ENCODE measurements around the gene JUND.

Gene JUND

GRCh38 chr19:18266771-18267686 is 14.4 kb downstream of the JUND start:
- no peak for DNase-seq

GRCh38 chr19:18265582-18265981 is 15.8 kb downstream of the JUND start:
- DNase-seq = no peak

GRCh38 chr19:18264971-18265540 is 16.4 kb downstream of the JUND start:
- no peak for DNase-seq

DNA sequence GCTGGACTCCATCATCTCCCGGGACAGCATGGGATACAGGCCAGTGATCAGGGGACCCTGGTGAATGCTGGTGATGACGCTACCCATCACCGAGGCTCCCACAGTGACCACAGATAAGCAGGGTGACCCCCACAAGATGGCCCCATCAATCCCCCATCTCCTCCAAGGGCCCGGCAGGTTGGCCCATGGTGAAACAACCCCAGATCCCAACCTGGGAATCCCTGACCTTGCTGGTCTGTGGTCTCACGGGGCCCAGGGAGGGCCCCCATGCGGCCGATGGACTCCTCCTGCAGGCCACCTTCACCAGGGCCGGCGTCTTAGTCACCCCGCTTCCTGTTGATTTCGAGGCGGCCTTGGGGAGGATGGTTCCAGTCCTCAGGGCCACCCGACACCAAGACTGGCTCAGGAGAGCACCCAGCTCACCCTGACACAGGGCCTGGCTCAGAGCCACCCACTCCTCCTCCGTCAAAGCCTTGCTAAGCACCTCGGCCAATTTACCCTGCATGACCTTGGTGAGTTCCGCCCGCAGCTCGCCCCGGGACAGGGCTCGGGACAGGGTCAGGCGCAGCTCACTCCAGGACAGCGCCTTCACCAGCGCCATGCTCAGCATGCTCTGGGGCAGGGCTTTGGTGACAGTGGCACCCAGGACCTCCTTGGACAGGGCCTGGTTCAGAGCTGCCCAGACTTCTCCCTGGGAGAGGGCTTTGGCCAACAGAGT is 17.1 kb downstream of the JUND start:
- no peak for DNase-seq

GRCh38 chr19:18263324-18264136 is 17.9 kb downstream of the JUND start:
- DNase-seq = no peak

GRCh38 chr19:18262917-18263316 is 18.5 kb downstream of the JUND start:
- no peak for DNase-seq

DNA sequence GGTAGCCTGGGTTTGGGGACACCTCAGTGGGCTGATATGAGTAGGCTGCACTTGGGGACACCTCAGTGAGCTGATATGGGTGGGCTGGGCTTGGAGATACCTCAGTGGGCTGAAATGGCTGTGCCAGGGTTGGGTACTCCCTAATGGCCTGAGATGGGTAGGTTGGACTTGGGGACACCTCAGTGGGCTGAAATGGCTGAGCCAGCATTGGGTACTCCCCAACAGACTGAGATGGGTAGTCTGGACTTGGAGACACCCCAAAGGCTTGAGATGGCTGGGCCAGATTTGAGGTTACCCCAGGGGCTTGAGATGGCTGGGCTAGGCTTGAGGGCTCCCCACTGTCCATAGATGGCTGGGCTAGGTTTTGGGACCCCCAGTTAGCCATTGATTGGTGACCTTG is 19.3 kb downstream of the JUND start:
- DNase-seq = no peak

- DNase-seq = no peak
Measured at GRCh38 chr19:18261474-18261873, 19.9 kb downstream of the JUND start.

- no peak for DNase-seq
Measured at GRCh38 chr19:18259893-18260292, 21.5 kb downstream of the JUND start.

DNA sequence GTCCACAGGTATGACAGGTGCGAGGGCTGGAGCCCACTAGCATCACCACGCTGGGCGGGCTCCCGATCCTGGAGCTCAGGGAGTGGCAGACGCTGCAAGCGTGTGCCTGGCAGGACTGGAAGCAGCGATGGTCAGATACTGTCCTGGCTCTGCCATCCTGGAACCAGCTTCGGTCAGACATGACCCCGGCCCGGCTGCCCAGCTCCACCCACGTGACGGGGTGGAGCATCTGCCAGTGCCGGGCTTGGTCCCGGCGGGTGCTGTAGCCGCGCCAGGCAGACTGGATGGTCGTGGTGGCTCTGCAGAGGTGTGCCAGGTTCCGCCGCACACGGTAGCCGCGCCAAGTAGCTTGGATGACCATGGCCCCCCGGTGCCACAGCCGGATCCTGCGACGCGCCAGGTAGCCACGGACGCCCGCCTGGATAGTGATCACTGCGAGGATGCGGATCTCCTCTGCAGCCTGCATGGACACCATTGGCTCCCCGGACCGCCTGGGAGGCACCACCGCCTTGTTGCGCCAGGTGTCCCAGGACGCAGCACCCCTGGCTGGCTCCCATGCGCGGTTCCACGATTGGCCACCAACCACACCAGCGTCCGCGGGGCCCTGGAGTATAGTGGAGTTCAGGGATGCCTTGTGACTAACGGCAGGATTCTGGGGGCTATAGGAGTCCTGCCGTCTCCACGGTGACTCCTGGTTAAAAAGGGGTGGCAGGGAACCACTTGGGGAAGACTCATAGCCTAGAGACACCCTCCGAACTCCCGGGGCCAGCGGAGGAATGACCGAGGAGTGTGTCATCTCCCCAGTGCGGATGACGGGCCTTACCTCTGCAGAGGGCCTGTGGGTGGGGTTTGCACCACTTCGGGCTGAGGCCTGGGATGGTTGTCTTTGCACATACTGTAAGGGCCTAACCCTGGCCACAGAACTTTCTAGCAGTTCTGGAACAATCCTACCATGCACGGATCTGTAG is 23.6 kb downstream of the JUND start:
- no peak for DNase-seq

DNA sequence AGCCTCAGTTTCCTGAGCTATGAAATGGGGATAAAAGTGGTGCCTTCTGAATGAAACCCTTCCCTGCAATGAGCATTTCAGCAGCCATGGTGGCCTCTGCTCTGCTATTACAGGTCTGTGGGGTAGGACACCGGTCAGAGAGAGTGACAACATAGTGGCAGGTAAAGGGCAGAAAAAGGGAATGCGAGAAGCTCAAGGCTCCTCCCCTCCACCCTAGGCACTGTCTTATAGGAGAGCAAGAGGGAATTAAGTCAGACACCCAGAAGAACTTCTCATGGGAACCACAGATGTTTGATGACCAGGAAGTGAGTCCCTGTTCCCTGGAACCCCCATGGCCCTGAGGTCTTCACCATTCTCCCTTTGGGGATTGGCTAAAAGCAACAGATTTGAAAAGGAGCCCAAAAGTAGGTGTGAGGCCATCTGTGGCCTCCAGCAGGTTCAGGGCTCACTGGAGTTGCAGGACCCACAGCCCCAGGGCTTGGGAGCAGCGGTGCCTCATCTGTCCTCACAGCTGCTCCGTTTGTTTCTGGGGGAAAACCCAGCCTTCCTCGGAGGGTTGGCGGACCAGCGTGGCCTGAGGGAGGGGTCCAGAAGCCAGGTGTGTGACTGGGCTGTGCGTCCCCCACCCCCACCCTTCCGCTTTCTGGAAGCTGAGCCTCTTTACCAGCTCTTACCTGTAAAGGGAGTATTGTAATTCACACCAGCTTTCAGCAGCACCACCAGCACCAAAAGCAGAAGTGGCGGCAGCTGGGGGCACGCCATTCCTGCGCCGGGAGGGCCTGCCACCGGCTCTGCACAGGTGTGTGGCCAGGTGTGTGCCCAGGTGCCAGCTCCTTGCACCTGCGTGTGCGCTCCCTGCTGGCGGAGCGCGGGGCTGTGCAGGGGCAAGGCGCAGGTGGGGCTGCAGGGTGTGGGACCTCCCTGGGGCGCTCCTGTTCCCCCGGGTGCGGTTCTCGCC is 26.6 kb downstream of the JUND start:
- no peak for DNase-seq

DNA sequence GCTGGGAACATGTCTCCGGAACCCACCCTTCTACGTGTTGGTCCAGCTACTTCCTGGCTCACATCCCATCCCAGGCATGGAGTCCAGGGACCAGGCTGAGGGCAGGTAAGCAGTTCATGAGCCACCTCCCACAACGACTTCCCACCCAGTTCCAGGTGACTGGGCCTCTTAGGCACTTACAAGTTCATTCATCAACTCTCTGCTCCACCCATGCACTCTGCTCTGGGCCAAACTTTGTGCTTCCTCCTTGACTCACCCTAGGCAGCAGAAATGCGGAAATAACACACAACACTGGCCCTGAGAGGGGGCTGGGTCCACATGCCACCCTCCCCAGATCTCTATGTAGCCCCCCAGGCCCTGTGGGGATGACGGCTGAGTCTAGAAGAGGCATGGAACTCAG is 27.7 kb downstream of the JUND start:
- DNase-seq = no peak

- DNase-seq = no peak
Measured at GRCh38 chr19:18253130-18253529, 28.3 kb downstream of the JUND start.

- no peak for DNase-seq
Measured at GRCh38 chr19:18252370-18252717, 29.1 kb downstream of the JUND start.

GRCh38 chr19:18251587-18252369 is 29.6 kb downstream of the JUND start:
- DNase-seq = peak; percentile 77

DNA sequence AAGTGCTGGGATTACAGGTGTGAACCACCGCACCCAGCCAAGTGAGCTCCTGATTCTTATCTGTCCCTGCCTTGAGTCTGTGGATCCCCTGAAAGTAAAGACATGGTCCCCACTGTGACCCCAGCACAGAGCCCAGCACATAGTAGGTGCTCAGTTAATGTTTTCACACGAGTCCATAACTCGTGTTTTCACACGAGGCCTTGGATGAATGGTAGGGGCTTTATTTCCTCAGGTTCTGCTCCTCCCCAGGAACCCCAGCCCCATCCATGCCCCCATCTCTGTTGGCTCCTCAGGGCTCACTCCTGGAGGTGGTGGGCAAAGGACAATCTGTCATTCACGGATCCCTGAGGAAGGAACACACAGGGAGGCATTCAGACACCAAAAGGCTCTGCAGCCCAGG is 31.6 kb downstream of the JUND start:
- DNase-seq = no peak

DNA sequence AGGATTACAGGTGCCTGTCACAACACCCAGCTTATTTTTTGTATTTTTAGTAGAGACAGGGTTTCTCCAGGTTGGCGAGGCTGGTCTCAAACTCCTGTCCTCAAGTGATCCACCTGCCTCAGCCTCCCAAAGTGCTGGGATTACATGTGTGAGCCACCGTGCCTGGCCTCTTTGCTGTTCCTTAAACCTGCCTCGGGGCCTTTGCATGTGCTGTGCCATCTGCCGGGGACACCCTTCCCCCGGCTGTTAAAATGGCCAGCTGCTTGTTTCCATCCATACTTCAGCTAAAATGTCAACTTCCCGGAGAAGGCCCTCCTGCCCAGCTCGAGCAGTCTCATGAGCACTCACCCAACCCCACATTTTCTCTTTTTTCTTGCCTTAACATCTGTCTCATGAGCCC is 36.1 kb downstream of the JUND start:
- no peak for DNase-seq

GRCh38 chr19:18239303-18239702 is 42.1 kb downstream of the JUND start:
- no peak for DNase-seq

GRCh38 chr19:18234194-18234593 is 47.2 kb downstream of the JUND start:
- no peak for DNase-seq
